Adipocyte (in vitro differentiated cells): Measurements from ENCODE around the gene PDLIM3.
"Not testable (repeated sequence)": the region's sequence is repeated elsewhere in the genome, so short reads cannot be mapped to it uniquely, and the experiment has no call there.

Experiments
- DNase-seq: peaks from one replicate; pipeline ENCODE4 v3.0.0-alpha.2; 2015; ENCODE audit warnings: low read depth
- H3K27me3 ChIP-seq: replicated peaks from 2 replicates; pipeline ENCODE4 v1.7.0; 2013; ENCODE audit warnings: mild to moderate bottlenecking, low read length, moderate library complexity; ENCODE audit not compliant: control insufficient read depth, insufficient read depth
- H3K36me3 ChIP-seq: 2 replicates; pipeline ENCODE4 v1.7.0; 2013; ENCODE audit warnings: low read length, mild to moderate bottlenecking, moderate library complexity; ENCODE audit not compliant: control insufficient read depth, insufficient read depth, severe bottlenecking
- H3K4me1 ChIP-seq: 2 replicates; pipeline ENCODE4 v1.7.0; 2013; ENCODE audit warnings: mild to moderate bottlenecking, low read length, moderate library complexity; ENCODE audit not compliant: control insufficient read depth, insufficient read depth
- H3K4me3 ChIP-seq: 2 replicates; pipeline ENCODE4 v1.7.0; 2013; ENCODE audit warnings: mild to moderate bottlenecking, low read length, moderate library complexity
- H3K9ac ChIP-seq: 2 replicates; pipeline ENCODE4 v1.7.0; 2013; ENCODE audit warnings: mild to moderate bottlenecking, low read length, moderate library complexity
- H3K9me3 ChIP-seq: 2 replicates; pipeline ENCODE4 v1.7.0; 2013; ENCODE audit warnings: mild to moderate bottlenecking, low read length, moderate library complexity; ENCODE audit not compliant: control insufficient read depth

The PDLIM3 gene

GRCh38 chr4:185534511-185534865 is 819 bp downstream of the PDLIM3 start:
- no peak for DNase-seq
- H3K36me3 ChIP-seq, result no peaks in the 10 kb centered on the region
- H3K9me3 ChIP-seq, result no peaks in the 10 kb centered on the region
- H3K4me1 ChIP-seq, result peaks cover 3% of the 10 kb centered on the region
- peaks cover 32% of the 10 kb centered on the region for H3K27me3 ChIP-seq
- peak overlapping the region; percentile 25 for H3K9ac ChIP-seq
- peak overlapping the region; percentile 77 for H3K4me3 ChIP-seq

- Histone ChIP-seq H3K9me3 (no peaks in the 10 kb centered on the region), H3K36me3 (no peaks in the 10 kb centered on the region), H3K9ac (no peak overlapping the region), H3K27me3 (peaks cover 21% of the 10 kb centered on the region), H3K4me3 (no peak overlapping the region), H3K4me1 (peaks cover 3% of the 10 kb centered on the region)
- DNase-seq, result no peak
Observed at GRCh38 chr4:185532795-185533324, 2.4 kb downstream of the PDLIM3 start.

- H3K4me1 ChIP-seq, result peaks cover 3% of the 10 kb centered on the region
- no peaks in the 10 kb centered on the region for H3K36me3 ChIP-seq
- no peak overlapping the region for H3K4me3 ChIP-seq
- peaks cover 15% of the 10 kb centered on the region for H3K27me3 ChIP-seq
- H3K9me3 ChIP-seq, result no peaks in the 10 kb centered on the region
- no peak for DNase-seq
- H3K9ac ChIP-seq, result no peak overlapping the region
Observed at GRCh38 chr4:185532293-185532692, 3.0 kb downstream of the PDLIM3 start.

GRCh38 chr4:185531654-185532053 is 3.7 kb downstream of the PDLIM3 start:
- H3K4me3 ChIP-seq, H3K9ac ChIP-seq, H3K4me1 ChIP-seq, DNase-seq, H3K9me3 ChIP-seq, H3K36me3 ChIP-seq: not testable (repeated sequence)
- H3K27me3 ChIP-seq, result peaks cover 13% of the 10 kb centered on the region

GRCh38 chr4:185529413-185529812 is 5.9 kb downstream of the PDLIM3 start:
- peaks cover 13% of the 10 kb centered on the region for H3K9me3 ChIP-seq
- H3K4me1 ChIP-seq, result no peaks in the 10 kb centered on the region
- no peak overlapping the region for H3K9ac ChIP-seq
- no peak for DNase-seq
- H3K4me3 ChIP-seq, result no peak overlapping the region
- peaks cover 4% of the 10 kb centered on the region for H3K27me3 ChIP-seq
- H3K36me3 ChIP-seq, result no peaks in the 10 kb centered on the region

GRCh38 chr4:185524888-185525863 is 10.1 kb downstream of the PDLIM3 start:
- Histone ChIP-seq H3K9me3 (peaks cover 13% of the 10 kb centered on the region), H3K9ac (no peak overlapping the region), H3K27me3 (peaks cover 4% of the 10 kb centered on the region), H3K36me3 (no peaks in the 10 kb centered on the region), H3K4me3 (no peak overlapping the region), H3K4me1 (no peaks in the 10 kb centered on the region)
- no peak for DNase-seq

GRCh38 chr4:185523862-185524261 is 11.4 kb downstream of the PDLIM3 start:
- H3K4me1 ChIP-seq, result no peaks in the 10 kb centered on the region
- peaks cover 4% of the 10 kb centered on the region for H3K27me3 ChIP-seq
- no peak overlapping the region for H3K4me3 ChIP-seq
- H3K9ac ChIP-seq, result no peak overlapping the region
- H3K9me3 ChIP-seq, result peaks cover 13% of the 10 kb centered on the region
- H3K36me3 ChIP-seq, result no peaks in the 10 kb centered on the region
- no peak for DNase-seq

- Histone ChIP-seq H3K9me3 (peaks cover 13% of the 10 kb centered on the region), H3K9ac (no peak overlapping the region), H3K27me3 (no peaks in the 10 kb centered on the region), H3K4me1 (no peaks in the 10 kb centered on the region), H3K36me3 (no peaks in the 10 kb centered on the region), H3K4me3 (no peak overlapping the region)
- DNase-seq, result no peak
Observed at GRCh38 chr4:185522451-185522850, 12.9 kb downstream of the PDLIM3 start.

GRCh38 chr4:185520119-185520518 is 15.2 kb downstream of the PDLIM3 start:
- Histone ChIP-seq H3K36me3 (no peaks in the 10 kb centered on the region), H3K9me3 (no peaks in the 10 kb centered on the region), H3K4me1 (no peaks in the 10 kb centered on the region), H3K27me3 (no peaks in the 10 kb centered on the region), H3K9ac (no peak overlapping the region), H3K4me3 (no peak overlapping the region)
- no peak for DNase-seq

- DNase-seq, result no peak
- Histone ChIP-seq H3K27me3 (no peaks in the 10 kb centered on the region), H3K36me3 (no peaks in the 10 kb centered on the region), H3K9me3 (no peaks in the 10 kb centered on the region), H3K9ac (no peak overlapping the region), H3K4me1 (peaks cover 4% of the 10 kb centered on the region), H3K4me3 (no peak overlapping the region)
Observed at GRCh38 chr4:185518494-185518893, 16.8 kb downstream of the PDLIM3 start.

- no peaks in the 10 kb centered on the region for H3K27me3 ChIP-seq
- peaks cover 5% of the 10 kb centered on the region for H3K4me1 ChIP-seq
- no peaks in the 10 kb centered on the region for H3K9me3 ChIP-seq
- no peak overlapping the region for H3K4me3 ChIP-seq
- H3K9ac ChIP-seq, result no peak overlapping the region
- no peaks in the 10 kb centered on the region for H3K36me3 ChIP-seq
- DNase-seq, result no peak
Observed at GRCh38 chr4:185518069-185518468, 17.2 kb downstream of the PDLIM3 start.
